B cell (primary cell): ENCODE data around the gene ADAMTS18.

ENCODE experiments used
- CTCF ChIP-seq: fragments of 200-600 bp; IDR thresholded peaks from one replicate; pipeline ENCODE4 v1.8.0; 2022; ENCODE audit warnings: antibody characterized with exemption, mild to moderate bottlenecking
- EZH2 ChIP-seq: IDR thresholded peaks from 2 replicates; pipeline ENCODE4 v1.6.1; 2012; ENCODE audit warnings: borderline replicate concordance, low read depth, mild to moderate bottlenecking, moderate library complexity, low read length; ENCODE audit not compliant: insufficient read depth, poor library complexity, severe bottlenecking

DNA sequence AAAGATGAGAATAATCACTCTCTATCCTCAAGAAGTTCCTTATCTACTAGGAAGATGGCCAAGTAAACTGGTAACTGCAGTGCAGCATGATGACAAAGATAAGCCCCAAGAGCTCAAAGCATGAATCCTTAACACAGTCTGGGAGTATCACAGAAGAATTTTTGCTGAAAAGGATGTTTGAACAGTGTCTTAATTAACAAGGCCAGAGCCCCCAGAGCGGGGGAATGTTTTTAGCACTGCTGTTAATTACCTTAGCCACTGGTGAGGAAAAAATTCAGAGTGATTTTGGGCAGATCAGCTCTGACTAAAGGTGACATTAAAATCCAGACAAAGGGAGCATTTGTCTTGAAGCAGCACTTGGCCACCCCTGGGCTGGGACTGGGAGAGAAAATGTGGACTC is 30.1 kb downstream of the ADAMTS18 start:
- no peak for TF ChIP-seq CTCF
- TF ChIP-seq EZH2: no peak
